Right atrium auricular region (tissue), 2 donors: Measurements from ENCODE around the gene SUPT16H. TPM values are rescaled to one million over a fixed set of nuclear protein-coding genes. Genes with fewer than 3 reads are reported as not detected.

Source experiments
- DNase-seq: peaks from one replicate; pipeline ENCODE4 v3.0.0-alpha.2; 2019; ENCODE audit warnings: low spot score
- H3K27ac ChIP-seq, 2 donors: fragments of 200-600 bp; sonication (generic); 1 replicate in 1 of 2; 2 replicates in 1 of 2; pipeline ENCODE4 v1.5.1; 2016 to 2019
- H3K27me3 ChIP-seq, 2 donors: fragments of 200-600 bp; sonication (generic); one replicate each; pipeline versions ENCODE4 v1.5.1 to v1.6.0; 2017 to 2019
- H3K36me3 ChIP-seq: fragments of 200-600 bp; sonication (generic); one replicate; pipeline ENCODE4 v1.5.1; 2016
- H3K4me1 ChIP-seq, 2 donors: fragments of 200-600 bp; sonication (generic); one replicate each; pipeline versions ENCODE4 v1.5.1 to v1.6.0; 2017 to 2019
- H3K4me3 ChIP-seq, 2 donors: fragments of 200-600 bp; sonication (generic); 1 replicate in 1 of 2; 2 replicates in 1 of 2; pipeline ENCODE4 v1.5.1; 2017 to 2019; ENCODE audit warnings: mild to moderate bottlenecking in 1 of 2, moderate library complexity in 1 of 2
- H3K9me3 ChIP-seq, 2 donors: fragments of 200-600 bp; sonication (generic); one replicate each; pipeline ENCODE4 v1.5.1; 2019
- total RNA-seq, 2 donors: library from RNA; depleted of rRNA; stranded (reverse); fragments of >200 nt; gene quantifications; one replicate each; pipeline ENCODE4 v1.1.0, GENCODE V29; 2016
- TF ChIP-seq, protein P1 (sequence below), 2 donors: fragments of 200-600 bp; sonication (generic); IDR thresholded peaks; one replicate each; pipeline ENCODE4 v1.5.1; 2019; ENCODE audit warnings: antibody characterized with exemption in 2 of 2

Gene SUPT16H
- total RNA-seq, 2 donors from 2014 or later = 30.0 to 35.9 TPM

DNA sequence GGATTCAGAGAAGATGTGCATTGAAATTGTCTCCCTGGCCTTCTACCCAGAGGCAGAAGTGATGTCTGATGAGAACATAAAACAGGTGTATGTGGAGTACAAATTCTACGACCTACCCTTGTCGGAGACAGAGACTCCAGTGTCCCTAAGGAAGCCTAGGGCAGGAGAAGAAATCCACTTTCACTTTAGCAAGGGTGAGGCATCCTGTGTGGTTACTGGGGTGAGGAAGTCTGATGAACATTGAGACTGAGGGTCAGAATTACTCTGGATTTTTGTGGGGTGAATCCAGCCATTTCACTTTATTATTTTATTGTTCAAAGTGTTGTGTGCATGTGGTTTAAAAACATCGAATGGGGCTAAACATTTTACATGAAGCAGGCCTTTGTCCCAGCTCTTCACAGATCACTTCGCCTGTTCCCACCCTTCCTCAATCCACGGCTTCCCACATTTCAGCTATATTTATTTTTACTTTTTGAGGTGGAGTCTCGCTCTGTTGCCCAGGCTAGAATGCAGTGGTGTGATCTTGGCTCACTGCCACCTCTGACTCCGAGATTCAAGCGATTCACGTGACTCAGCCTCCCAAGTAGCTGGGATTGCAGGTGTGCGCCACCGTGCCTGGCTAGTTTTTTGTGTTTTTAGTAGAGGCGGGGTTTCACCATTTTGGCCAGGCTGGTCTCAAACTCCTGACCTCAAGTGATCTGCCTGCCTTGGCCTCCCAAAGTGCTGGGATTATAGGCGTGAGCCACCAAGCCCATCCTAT is 40.6 kb downstream of the SUPT16H start:
- Histone ChIP-seq H3K36me3 (no peaks in the 10 kb centered on the region), H3K4me3 (no peak overlapping the region), H3K27ac (no peak overlapping the region), H3K4me1 (no peaks in the 10 kb centered on the region), H3K27me3 (no peaks in the 10 kb centered on the region), H3K9me3 (no peaks in the 10 kb centered on the region)
- TF ChIP-seq, protein P1, sequence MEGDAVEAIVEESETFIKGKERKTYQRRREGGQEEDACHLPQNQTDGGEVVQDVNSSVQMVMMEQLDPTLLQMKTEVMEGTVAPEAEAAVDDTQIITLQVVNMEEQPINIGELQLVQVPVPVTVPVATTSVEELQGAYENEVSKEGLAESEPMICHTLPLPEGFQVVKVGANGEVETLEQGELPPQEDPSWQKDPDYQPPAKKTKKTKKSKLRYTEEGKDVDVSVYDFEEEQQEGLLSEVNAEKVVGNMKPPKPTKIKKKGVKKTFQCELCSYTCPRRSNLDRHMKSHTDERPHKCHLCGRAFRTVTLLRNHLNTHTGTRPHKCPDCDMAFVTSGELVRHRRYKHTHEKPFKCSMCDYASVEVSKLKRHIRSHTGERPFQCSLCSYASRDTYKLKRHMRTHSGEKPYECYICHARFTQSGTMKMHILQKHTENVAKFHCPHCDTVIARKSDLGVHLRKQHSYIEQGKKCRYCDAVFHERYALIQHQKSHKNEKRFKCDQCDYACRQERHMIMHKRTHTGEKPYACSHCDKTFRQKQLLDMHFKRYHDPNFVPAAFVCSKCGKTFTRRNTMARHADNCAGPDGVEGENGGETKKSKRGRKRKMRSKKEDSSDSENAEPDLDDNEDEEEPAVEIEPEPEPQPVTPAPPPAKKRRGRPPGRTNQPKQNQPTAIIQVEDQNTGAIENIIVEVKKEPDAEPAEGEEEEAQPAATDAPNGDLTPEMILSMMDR (IDR thresholded peaks at IDR 0.05) = no peak
- no peak for DNase-seq

DNA sequence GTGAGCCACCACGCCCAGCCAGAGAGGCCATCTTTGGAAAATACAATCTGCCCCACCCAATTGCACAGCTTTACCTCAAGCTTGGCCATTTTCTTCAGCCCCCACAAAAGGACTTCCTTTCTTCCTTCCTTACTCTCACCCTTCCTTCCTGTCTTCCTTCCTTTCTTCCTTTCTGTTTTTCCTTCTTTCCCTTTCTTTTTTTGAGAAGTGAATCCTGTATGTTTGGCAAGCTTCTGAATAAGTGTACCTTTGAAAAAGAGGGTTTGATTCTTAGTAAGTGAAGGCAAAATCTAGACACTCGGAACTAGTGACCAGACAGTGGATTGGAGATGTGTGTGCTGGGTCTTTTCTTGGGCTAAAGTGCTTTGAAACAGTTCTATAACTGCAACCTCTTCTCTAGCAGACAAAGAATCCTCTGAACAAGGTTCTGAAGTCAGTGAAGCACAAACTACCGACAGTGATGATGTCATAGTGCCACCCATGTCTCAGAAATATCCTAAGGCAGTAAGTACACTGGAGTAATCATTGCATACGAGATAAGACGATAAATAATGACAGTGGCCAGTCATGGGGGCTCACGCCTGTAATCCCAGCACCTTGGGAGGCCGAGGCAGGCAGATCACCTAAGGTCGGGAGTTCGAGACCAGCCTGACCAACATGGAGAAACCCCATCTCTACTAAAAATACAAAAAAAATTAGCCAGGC is 49.5 kb downstream of the SUPT16H start:
- Histone ChIP-seq H3K4me1 (no peaks in the 10 kb centered on the region), H3K9me3 (no peaks in the 10 kb centered on the region), H3K36me3 (no peaks in the 10 kb centered on the region), H3K27ac (no peak overlapping the region), H3K4me3 (no peak overlapping the region), H3K27me3 (no peaks in the 10 kb centered on the region)
- TF ChIP-seq, protein P1 (IDR thresholded peaks at IDR 0.05) = no peak
- no peak for DNase-seq

DNA sequence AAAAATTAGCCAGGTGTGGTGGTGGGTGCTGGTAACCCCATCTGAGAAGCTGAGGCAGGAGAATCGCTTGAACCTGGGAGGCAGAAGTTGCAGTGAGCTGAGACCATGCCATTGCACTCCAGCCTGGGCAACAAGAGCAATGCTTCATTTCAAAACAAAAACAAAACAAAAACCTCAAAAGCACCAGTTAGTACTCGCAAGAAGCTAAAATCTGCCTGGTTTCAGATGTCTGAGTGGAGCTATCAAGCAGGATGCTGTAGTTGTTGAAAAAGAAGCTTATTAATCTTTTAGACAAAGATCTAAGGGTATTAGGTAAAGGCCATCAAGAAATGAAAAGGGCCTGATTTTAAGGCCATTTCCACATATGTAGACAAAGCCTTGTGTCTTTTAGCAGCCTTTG is 50.9 kb downstream of the SUPT16H start:
- no peaks in the 10 kb centered on the region for H3K27me3 ChIP-seq
- DNase-seq = no peak
- TF ChIP-seq, protein P1 (IDR thresholded peaks at IDR 0.05) = no peak
- no peaks in the 10 kb centered on the region for H3K36me3 ChIP-seq
- no peak overlapping the region for H3K27ac ChIP-seq
- no peaks in the 10 kb centered on the region for H3K4me1 ChIP-seq
- H3K9me3 ChIP-seq = no peaks in the 10 kb centered on the region
- no peak overlapping the region for H3K4me3 ChIP-seq

DNA sequence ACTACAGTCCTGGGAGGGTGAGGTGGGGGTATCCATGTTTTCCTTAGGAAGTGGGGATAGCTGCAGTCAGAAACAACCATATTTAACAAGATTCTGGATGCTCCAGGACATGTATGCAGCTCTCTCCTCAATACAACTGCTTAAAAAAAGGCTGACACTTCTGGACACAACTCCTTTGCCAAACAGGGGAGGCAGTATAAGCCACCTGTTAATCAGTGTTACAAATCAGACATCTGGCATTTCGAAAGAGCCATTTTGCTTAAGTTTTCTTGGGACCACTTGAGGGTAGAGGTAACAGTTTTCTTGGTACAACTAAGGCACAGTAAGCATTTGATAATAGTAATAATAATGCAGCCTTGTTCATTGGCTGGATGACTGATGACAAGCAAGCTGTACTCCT is 56.8 kb downstream of the SUPT16H start:
- TF ChIP-seq, protein P1 (IDR thresholded peaks at IDR 0.05) = no peak
- Histone ChIP-seq H3K27me3 (no peaks in the 10 kb centered on the region), H3K4me1 (no peaks in the 10 kb centered on the region), H3K4me3 (no peak overlapping the region), H3K27ac (no peak overlapping the region), H3K36me3 (no peaks in the 10 kb centered on the region), H3K9me3 (no peaks in the 10 kb centered on the region)
- no peak for DNase-seq

DNA sequence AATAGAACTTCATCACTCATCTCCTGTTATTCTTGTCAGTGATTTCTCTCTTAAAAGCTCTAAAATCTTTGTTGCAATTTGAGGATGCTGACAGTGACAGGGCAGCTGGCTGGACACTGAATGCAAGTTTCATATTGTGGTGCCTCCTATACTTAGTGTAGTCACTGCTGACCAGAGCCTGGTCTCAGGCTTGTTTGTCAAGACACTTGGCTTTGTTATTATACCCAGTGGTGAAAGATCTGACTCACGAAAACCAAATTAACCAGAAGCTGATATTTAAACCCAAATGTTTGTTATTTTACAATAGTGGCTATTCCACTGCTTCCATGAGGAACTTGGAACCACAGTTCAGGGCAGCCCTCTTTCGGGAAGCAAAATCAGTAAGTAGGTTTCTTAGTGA is 61.1 kb downstream of the SUPT16H start:
- no peaks in the 10 kb centered on the region for H3K36me3 ChIP-seq
- H3K27ac ChIP-seq = no peak overlapping the region
- no peaks in the 10 kb centered on the region for H3K4me1 ChIP-seq
- no peaks in the 10 kb centered on the region for H3K27me3 ChIP-seq
- TF ChIP-seq, protein P1 (IDR thresholded peaks at IDR 0.05) = no peak
- H3K4me3 ChIP-seq = no peak overlapping the region
- no peaks in the 10 kb centered on the region for H3K9me3 ChIP-seq
- DNase-seq = no peak
